HUES64 (cell line): ENCODE data around the gene SGIP1.
"Not testable (repeated sequence)": the region's sequence is repeated elsewhere in the genome, so short reads cannot be mapped to it uniquely, and the experiment has no call there.

Experiments
- H3K27ac ChIP-seq: 2 replicates; pipeline ENCODE4 v1.7.0; 2013; ENCODE audit warnings: low read depth, low read length, inconsistent platforms
- H3K27me3 ChIP-seq: 2 replicates; pipeline ENCODE4 v1.6.1; 2013; ENCODE audit warnings: mild to moderate bottlenecking, low read length; ENCODE audit not compliant: insufficient read depth
- H3K36me3 ChIP-seq: 2 replicates; pipeline ENCODE4 v1.6.1; 2013; ENCODE audit warnings: mild to moderate bottlenecking, low read length; ENCODE audit not compliant: insufficient read depth
- H3K4me1 ChIP-seq: 2 replicates; pipeline ENCODE4 v1.6.1; 2013; ENCODE audit warnings: mild to moderate bottlenecking, low read length, moderate library complexity; ENCODE audit not compliant: insufficient read depth
- H3K4me3 ChIP-seq: 2 replicates; pipeline ENCODE4 v1.5.1; 2013; ENCODE audit warnings: mild to moderate bottlenecking, low read length, moderate library complexity
- H3K9ac ChIP-seq: 2 replicates; pipeline ENCODE4 v1.6.1; 2013; ENCODE audit warnings: mild to moderate bottlenecking, low read depth, low read length
- H3K9me3 ChIP-seq: 2 replicates; pipeline ENCODE4 v1.6.1; 2013; ENCODE audit warnings: low read depth, low read length; ENCODE audit not compliant: insufficient read depth
- WGBS: fragments of 150-250, 120-280 bp; methylation state at CpG from one replicate; pipeline ENCODE4 v1.1.7; 2013; ENCODE audit warnings: missing lambda C conversion rate; 5-methylcytosine and 5-hydroxymethylcytosine counted together

The SGIP1 gene

GRCh38 chr1:66583021-66583420 lies 49.1 kb downstream of the SGIP1 start:
- 96% methylated on average over 2 of the region's 2 CpGs for WGBS

GRCh38 chr1:66585002-66585401 lies 51.0 kb downstream of the SGIP1 start:
- H3K36me3 ChIP-seq = no peaks in the 10 kb centered on the region

More at GRCh38 chr1:66583021-66583420, 49.1 kb downstream of the SGIP1 start:
- Histone ChIP-seq H3K4me1 (no peaks in the 10 kb centered on the region), H3K9me3 (no peaks in the 10 kb centered on the region), H3K27me3 (no peaks in the 10 kb centered on the region), H3K27ac (no peak overlapping the region), H3K9ac (no peak overlapping the region), H3K36me3 (no peaks in the 10 kb centered on the region), H3K4me3 (no peak overlapping the region)

GRCh38 chr1:66589326-66589725 lies 55.4 kb downstream of the SGIP1 start:
- H3K4me3 ChIP-seq = no peak overlapping the region
- H3K9ac ChIP-seq = no peak overlapping the region
- H3K27me3 ChIP-seq = no peaks in the 10 kb centered on the region
- H3K9me3 ChIP-seq = no peaks in the 10 kb centered on the region
- no peaks in the 10 kb centered on the region for H3K36me3 ChIP-seq
- no peak overlapping the region for H3K27ac ChIP-seq
- H3K4me1 ChIP-seq = no peaks in the 10 kb centered on the region

More at GRCh38 chr1:66585002-66585401, 51.0 kb downstream of the SGIP1 start:
- Histone ChIP-seq H3K27ac (no peak overlapping the region), H3K9ac (no peak overlapping the region), H3K9me3 (no peaks in the 10 kb centered on the region), H3K4me1 (no peaks in the 10 kb centered on the region), H3K27me3 (no peaks in the 10 kb centered on the region), H3K4me3 (no peak overlapping the region)

- H3K4me3 ChIP-seq, H3K9ac ChIP-seq, H3K9me3 ChIP-seq, H3K27ac ChIP-seq, H3K36me3 ChIP-seq, H3K4me1 ChIP-seq, H3K27me3 ChIP-seq: not testable (repeated sequence)
- 88% methylated on average over 5 of the region's 5 CpGs for WGBS
Measured at GRCh38 chr1:66592106-66592507, 58.2 kb downstream of the SGIP1 start.

- Histone ChIP-seq H3K27me3 (no peaks in the 10 kb centered on the region), H3K36me3 (no peaks in the 10 kb centered on the region)
- WGBS = 95% methylated on average over 2 of the region's 2 CpGs
Measured at GRCh38 chr1:66596191-66596590, 62.2 kb downstream of the SGIP1 start.

GRCh38 chr1:66597500-66597899 lies 63.5 kb downstream of the SGIP1 start:
- no peaks in the 10 kb centered on the region for H3K4me1 ChIP-seq
- whole genome bisulfite sequencing = 89% methylated on average over 4 of the region's 4 CpGs

More at GRCh38 chr1:66596191-66596590, 62.2 kb downstream of the SGIP1 start:
- no peaks in the 10 kb centered on the region for H3K4me1 ChIP-seq
- H3K27ac ChIP-seq = no peak overlapping the region
- H3K9me3 ChIP-seq = peaks cover 3% of the 10 kb centered on the region; the same call in 1 of the 2 replicates
- no peak overlapping the region for H3K9ac ChIP-seq
- H3K4me3 ChIP-seq = no peak overlapping the region

GRCh38 chr1:66598670-66599069 lies 64.7 kb downstream of the SGIP1 start:
- Histone ChIP-seq H3K9ac (no peak overlapping the region), H3K27me3 (no peaks in the 10 kb centered on the region), H3K4me1 (no peaks in the 10 kb centered on the region), H3K27ac (no peak overlapping the region), H3K36me3 (no peaks in the 10 kb centered on the region), H3K4me3 (no peak overlapping the region), H3K9me3 (peaks cover 3% of the 10 kb centered on the region; the same call in 1 of the 2 replicates)
- WGBS = 91% methylated on average over 6 of the region's 6 CpGs

More at GRCh38 chr1:66597500-66597899, 63.5 kb downstream of the SGIP1 start:
- Histone ChIP-seq H3K36me3 (no peaks in the 10 kb centered on the region), H3K27ac (no peak overlapping the region), H3K9ac (no peak overlapping the region), H3K9me3 (peaks cover 3% of the 10 kb centered on the region; the same call in 1 of the 2 replicates), H3K27me3 (no peaks in the 10 kb centered on the region), H3K4me3 (no peak overlapping the region)

- Histone ChIP-seq H3K27me3 (no peaks in the 10 kb centered on the region), H3K9ac (no peak overlapping the region), H3K9me3 (peaks cover 3% of the 10 kb centered on the region; the same call in 1 of the 2 replicates), H3K4me3 (no peak overlapping the region), H3K27ac (no peak overlapping the region), H3K36me3 (no peaks in the 10 kb centered on the region), H3K4me1 (no peaks in the 10 kb centered on the region)
- 100% methylated on average over 3 of the region's 3 CpGs for WGBS
Measured at GRCh38 chr1:66599346-66599745, 65.4 kb downstream of the SGIP1 start.

GRCh38 chr1:66599899-66600737 lies 66.2 kb downstream of the SGIP1 start:
- no peak overlapping the region for H3K27ac ChIP-seq
- WGBS = 88% methylated on average over 14 of the region's 14 CpGs

GRCh38 chr1:66605419-66605997 lies 71.6 kb downstream of the SGIP1 start:
- Histone ChIP-seq H3K9ac (no peak overlapping the region), H3K4me1 (no peaks in the 10 kb centered on the region)
- 95% methylated on average over 10 of the region's 10 CpGs for WGBS

More at GRCh38 chr1:66599899-66600737, 66.2 kb downstream of the SGIP1 start:
- Histone ChIP-seq H3K9ac (no peak overlapping the region), H3K4me3 (no peak overlapping the region), H3K36me3 (no peaks in the 10 kb centered on the region), H3K27me3 (no peaks in the 10 kb centered on the region), H3K9me3 (peaks cover 3% of the 10 kb centered on the region; the same call in 1 of the 2 replicates), H3K4me1 (no peaks in the 10 kb centered on the region)

GRCh38 chr1:66606362-66607065 lies 72.6 kb downstream of the SGIP1 start:
- H3K9ac ChIP-seq = no peak overlapping the region
- H3K4me3 ChIP-seq = no peak overlapping the region
- no peaks in the 10 kb centered on the region for H3K27me3 ChIP-seq
- H3K36me3 ChIP-seq = no peaks in the 10 kb centered on the region
- no peaks in the 10 kb centered on the region for H3K4me1 ChIP-seq
- H3K9me3 ChIP-seq = no peaks in the 10 kb centered on the region
- 95% methylated on average over 3 of the region's 3 CpGs for WGBS
- H3K27ac ChIP-seq = no peak overlapping the region

More at GRCh38 chr1:66605419-66605997, 71.6 kb downstream of the SGIP1 start:
- Histone ChIP-seq H3K36me3 (no peaks in the 10 kb centered on the region), H3K27ac (no peak overlapping the region), H3K4me3 (no peak overlapping the region), H3K9me3 (no peaks in the 10 kb centered on the region), H3K27me3 (no peaks in the 10 kb centered on the region)
